ENCODE measurements around the gene LRFN3.

DNA sequence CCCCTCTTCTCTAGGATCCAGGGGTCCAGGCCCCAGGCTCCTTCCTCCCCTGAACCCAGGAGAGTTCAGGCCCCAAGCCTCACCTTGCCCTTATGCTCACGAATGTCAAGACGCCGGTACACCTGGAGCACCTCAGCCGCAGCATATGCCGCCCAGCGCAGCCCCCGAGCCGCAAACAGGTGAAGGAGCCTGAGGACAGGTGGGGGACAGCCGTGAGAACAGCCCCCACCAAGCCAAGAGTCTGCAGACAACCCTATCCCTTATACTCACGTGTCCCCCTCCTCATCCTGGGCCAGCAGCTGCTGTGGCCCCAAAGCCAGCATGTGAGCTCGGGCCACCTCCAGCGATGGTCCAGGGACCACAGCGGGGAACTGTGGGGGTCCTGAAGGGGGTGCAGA is 39.5 kb upstream of the LRFN3 start:
- TF ChIP-seq BACH2 (CRISPR knock-in tag; IDR thresholded peaks at IDR 0.05; ENCODE audit: borderline replicate concordance) (no peak), ZNF8 (CRISPR knock-in tag; IDR thresholded peaks at IDR 0.05) (no peak), ZNF70 (CRISPR knock-in tag; IDR thresholded peaks at IDR 0.05) (no peak), ZFP3 (CRISPR knock-in tag; IDR thresholded peaks at IDR 0.05) (no peak), TSHZ2 (CRISPR knock-in tag; IDR thresholded peaks at IDR 0.05) (no peak), CSDC2 (CRISPR knock-in tag; IDR thresholded peaks at IDR 0.05) (no peak), ZFP30 (CRISPR knock-in tag; IDR thresholded peaks at IDR 0.05) (no peak)
- TF ChIP-seq, protein P1, sequence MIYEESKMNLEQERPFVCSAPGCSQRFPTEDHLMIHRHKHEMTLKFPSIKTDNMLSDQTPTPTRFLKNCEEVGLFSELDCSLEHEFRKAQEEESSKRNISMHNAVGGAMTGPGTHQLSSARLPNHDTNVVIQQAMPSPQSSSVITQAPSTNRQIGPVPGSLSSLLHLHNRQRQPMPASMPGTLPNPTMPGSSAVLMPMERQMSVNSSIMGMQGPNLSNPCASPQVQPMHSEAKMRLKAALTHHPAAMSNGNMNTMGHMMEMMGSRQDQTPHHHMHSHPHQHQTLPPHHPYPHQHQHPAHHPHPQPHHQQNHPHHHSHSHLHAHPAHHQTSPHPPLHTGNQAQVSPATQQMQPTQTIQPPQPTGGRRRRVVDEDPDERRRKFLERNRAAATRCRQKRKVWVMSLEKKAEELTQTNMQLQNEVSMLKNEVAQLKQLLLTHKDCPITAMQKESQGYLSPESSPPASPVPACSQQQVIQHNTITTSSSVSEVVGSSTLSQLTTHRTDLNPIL (CRISPR knock-in tag; IDR thresholded peaks at IDR 0.05; ENCODE audit: low read depth), result no peak
- TF ChIP-seq, protein P2, sequence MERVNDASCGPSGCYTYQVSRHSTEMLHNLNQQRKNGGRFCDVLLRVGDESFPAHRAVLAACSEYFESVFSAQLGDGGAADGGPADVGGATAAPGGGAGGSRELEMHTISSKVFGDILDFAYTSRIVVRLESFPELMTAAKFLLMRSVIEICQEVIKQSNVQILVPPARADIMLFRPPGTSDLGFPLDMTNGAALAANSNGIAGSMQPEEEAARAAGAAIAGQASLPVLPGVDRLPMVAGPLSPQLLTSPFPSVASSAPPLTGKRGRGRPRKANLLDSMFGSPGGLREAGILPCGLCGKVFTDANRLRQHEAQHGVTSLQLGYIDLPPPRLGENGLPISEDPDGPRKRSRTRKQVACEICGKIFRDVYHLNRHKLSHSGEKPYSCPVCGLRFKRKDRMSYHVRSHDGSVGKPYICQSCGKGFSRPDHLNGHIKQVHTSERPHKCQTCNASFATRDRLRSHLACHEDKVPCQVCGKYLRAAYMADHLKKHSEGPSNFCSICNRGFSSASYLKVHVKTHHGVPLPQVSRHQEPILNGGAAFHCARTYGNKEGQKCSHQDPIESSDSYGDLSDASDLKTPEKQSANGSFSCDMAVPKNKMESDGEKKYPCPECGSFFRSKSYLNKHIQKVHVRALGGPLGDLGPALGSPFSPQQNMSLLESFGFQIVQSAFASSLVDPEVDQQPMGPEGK (CRISPR knock-in tag; IDR thresholded peaks at IDR 0.05; ENCODE audit: borderline replicate concordance), result no peak

Data from SK-N-SH treated with all-trans-retinoic acid at 6 μM for 48 hours (cell line).